Non-pigmented ciliary epithelial cell (primary cell): ENCODE data around the gene THSD4.
A peak's percentile ranks its signal among the peaks of the same experiment; 100 is the strongest.

Experiments used
- DNase-seq: peaks from one replicate; pipeline ENCODE4 v3.0.0-alpha.2; 2010; ENCODE audit warnings: low read depth

Gene THSD4

GRCh38 chr15:71456362-71456761, 341.1 kb downstream of the THSD4 start:
- no peak for DNase-seq

- no peak for DNase-seq
Observed at GRCh38 chr15:71456811-71457210, 341.5 kb downstream of the THSD4 start.

- DNase-seq, result no peak
Observed at GRCh38 chr15:71458089-71458660, 342.9 kb downstream of the THSD4 start.

GRCh38 chr15:71461748-71462147, 346.5 kb downstream of the THSD4 start:
- no peak for DNase-seq

- DNase-seq, result no peak
Observed at GRCh38 chr15:71462638-71463037, 347.4 kb downstream of the THSD4 start.

- no peak for DNase-seq
Observed at GRCh38 chr15:71463156-71463665, 347.9 kb downstream of the THSD4 start.

GRCh38 chr15:71465131-71465955, 350.1 kb downstream of the THSD4 start:
- no peak for DNase-seq

- DNase-seq, result no peak
Observed at GRCh38 chr15:71468715-71469114, 353.4 kb downstream of the THSD4 start.

- DNase-seq, result no peak
Observed at GRCh38 chr15:71469413-71469812, 354.1 kb downstream of the THSD4 start.

- DNase-seq, result no peak
Observed at GRCh38 chr15:71471347-71471746, 356.1 kb downstream of the THSD4 start.

GRCh38 chr15:71472566-71472965, 357.3 kb downstream of the THSD4 start:
- DNase-seq, result no peak

GRCh38 chr15:71473751-71474150, 358.5 kb downstream of the THSD4 start:
- DNase-seq, result no peak

GRCh38 chr15:71476823-71477222, 361.6 kb downstream of the THSD4 start:
- no peak for DNase-seq

GRCh38 chr15:71480556-71480955, 365.3 kb downstream of the THSD4 start:
- DNase-seq, result no peak

GRCh38 chr15:71484080-71484479, 368.8 kb downstream of the THSD4 start:
- no peak for DNase-seq

- DNase-seq, result no peak
Observed at GRCh38 chr15:71485094-71485693, 369.9 kb downstream of the THSD4 start.

GRCh38 chr15:71489570-71489969, 374.3 kb downstream of the THSD4 start:
- DNase-seq, result no peak

GRCh38 chr15:71493526-71493925, 378.3 kb downstream of the THSD4 start:
- DNase-seq, result no peak

GRCh38 chr15:71494563-71495397, 379.5 kb downstream of the THSD4 start:
- no peak for DNase-seq

GRCh38 chr15:71495398-71495780, 380.1 kb downstream of the THSD4 start:
- no peak for DNase-seq

- peak; percentile 4 for DNase-seq
Observed at GRCh38 chr15:71496336-71496955, 381.2 kb downstream of the THSD4 start.
